SK-N-SH (cell line): Measurements from ENCODE around the gene ANO2.

Source experiments
- CHD2 ChIP-seq: fragments of 150-350 bp; IDR thresholded peaks from 2 replicates; pipeline ENCODE4 v1.6.1; 2018; ENCODE audit warnings: low read length; ENCODE audit not compliant: partially characterized antibody
- EZH2phosphoT487 ChIP-seq: fragments of 200-600 bp; sonication (generic); IDR thresholded peaks from 2 replicates; pipeline ENCODE4 v1.6.1; 2017; ENCODE audit warnings: low read depth, mixed run types, mild to moderate bottlenecking, antibody characterized with exemption, moderate library complexity, borderline replicate concordance
- NRF1 ChIP-seq: IDR thresholded peaks from 2 replicates; pipeline ENCODE4 v1.6.1; 2012; ENCODE audit warnings: low read depth, mild to moderate bottlenecking, low read length
- RCOR1 ChIP-seq: fragments of 150-350 bp; IDR thresholded peaks from 2 replicates; pipeline ENCODE4 v1.6.1; 2017; ENCODE audit warnings: antibody characterized with exemption, low read length
- TAF1 ChIP-seq: IDR thresholded peaks from 2 replicates; pipeline ENCODE4 v1.6.1; 2012; ENCODE audit warnings: low read depth, mild to moderate bottlenecking, low read length, moderate library complexity, borderline replicate concordance
- TF ChIP-seq, protein P1 (sequence below): fragments of 150-350 bp; IDR thresholded peaks from 2 replicates; pipeline ENCODE4 v1.6.1; 2016; ENCODE audit warnings: mild to moderate bottlenecking, low read depth, low read length
- TF ChIP-seq, protein P2 (sequence below): fragments of 200-600 bp; sonication (generic); IDR thresholded peaks from 2 replicates; pipeline ENCODE4 v1.6.1; 2017; ENCODE audit warnings: antibody characterized with exemption, mild to moderate bottlenecking, moderate library complexity
- TF ChIP-seq, protein P3 (sequence below): IDR thresholded peaks from 2 replicates; pipeline ENCODE4; 2012

DNA sequence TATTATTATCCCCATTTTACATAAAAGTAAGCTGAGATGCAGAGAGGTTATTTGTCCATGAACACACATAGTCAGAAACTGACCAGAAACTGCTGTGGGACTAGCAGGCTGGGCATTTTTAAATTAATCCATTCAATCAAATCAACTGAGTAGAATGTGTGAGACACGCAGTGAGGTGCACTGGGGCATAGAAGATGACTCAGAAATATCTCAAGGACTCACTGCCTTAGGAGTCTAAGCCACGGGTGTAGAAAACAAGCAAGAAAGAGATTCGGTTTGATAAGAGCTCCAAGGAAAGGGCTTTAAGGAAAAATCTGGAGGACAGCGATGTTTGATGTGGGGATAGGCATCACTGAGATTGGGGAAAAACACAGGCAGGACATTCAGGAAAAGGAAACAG, 127.8 kb downstream of the ANO2 start:
- TF ChIP-seq, protein P1, sequence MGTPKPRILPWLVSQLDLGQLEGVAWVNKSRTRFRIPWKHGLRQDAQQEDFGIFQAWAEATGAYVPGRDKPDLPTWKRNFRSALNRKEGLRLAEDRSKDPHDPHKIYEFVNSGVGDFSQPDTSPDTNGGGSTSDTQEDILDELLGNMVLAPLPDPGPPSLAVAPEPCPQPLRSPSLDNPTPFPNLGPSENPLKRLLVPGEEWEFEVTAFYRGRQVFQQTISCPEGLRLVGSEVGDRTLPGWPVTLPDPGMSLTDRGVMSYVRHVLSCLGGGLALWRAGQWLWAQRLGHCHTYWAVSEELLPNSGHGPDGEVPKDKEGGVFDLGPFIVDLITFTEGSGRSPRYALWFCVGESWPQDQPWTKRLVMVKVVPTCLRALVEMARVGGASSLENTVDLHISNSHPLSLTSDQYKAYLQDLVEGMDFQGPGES: no peak
- no peak for TF ChIP-seq CHD2
- TF ChIP-seq RCOR1: no peak
- TF ChIP-seq EZH2phosphoT487: no peak
- TF ChIP-seq, protein P2, sequence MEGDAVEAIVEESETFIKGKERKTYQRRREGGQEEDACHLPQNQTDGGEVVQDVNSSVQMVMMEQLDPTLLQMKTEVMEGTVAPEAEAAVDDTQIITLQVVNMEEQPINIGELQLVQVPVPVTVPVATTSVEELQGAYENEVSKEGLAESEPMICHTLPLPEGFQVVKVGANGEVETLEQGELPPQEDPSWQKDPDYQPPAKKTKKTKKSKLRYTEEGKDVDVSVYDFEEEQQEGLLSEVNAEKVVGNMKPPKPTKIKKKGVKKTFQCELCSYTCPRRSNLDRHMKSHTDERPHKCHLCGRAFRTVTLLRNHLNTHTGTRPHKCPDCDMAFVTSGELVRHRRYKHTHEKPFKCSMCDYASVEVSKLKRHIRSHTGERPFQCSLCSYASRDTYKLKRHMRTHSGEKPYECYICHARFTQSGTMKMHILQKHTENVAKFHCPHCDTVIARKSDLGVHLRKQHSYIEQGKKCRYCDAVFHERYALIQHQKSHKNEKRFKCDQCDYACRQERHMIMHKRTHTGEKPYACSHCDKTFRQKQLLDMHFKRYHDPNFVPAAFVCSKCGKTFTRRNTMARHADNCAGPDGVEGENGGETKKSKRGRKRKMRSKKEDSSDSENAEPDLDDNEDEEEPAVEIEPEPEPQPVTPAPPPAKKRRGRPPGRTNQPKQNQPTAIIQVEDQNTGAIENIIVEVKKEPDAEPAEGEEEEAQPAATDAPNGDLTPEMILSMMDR: no peak
- TF ChIP-seq, protein P3, sequence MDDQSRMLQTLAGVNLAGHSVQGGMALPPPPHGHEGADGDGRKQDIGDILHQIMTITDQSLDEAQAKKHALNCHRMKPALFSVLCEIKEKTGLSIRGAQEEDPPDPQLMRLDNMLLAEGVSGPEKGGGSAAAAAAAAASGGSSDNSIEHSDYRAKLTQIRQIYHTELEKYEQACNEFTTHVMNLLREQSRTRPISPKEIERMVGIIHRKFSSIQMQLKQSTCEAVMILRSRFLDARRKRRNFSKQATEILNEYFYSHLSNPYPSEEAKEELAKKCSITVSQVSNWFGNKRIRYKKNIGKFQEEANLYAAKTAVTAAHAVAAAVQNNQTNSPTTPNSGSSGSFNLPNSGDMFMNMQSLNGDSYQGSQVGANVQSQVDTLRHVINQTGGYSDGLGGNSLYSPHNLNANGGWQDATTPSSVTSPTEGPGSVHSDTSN: no peak
- no peak for TF ChIP-seq TAF1
- no peak for TF ChIP-seq NRF1
